Fibroblast of gingiva (primary cell): ENCODE data around the gene RPRD1B.

ENCODE experiments used
- DNase-seq: peaks from one replicate; pipeline ENCODE4 v3.0.0-alpha.2; 2011; ENCODE audit warnings: low read depth

Gene RPRD1B

GRCh38 chr20:38135651-38136420 is 102.3 kb downstream of the RPRD1B start:
- no peak for DNase-seq

DNA sequence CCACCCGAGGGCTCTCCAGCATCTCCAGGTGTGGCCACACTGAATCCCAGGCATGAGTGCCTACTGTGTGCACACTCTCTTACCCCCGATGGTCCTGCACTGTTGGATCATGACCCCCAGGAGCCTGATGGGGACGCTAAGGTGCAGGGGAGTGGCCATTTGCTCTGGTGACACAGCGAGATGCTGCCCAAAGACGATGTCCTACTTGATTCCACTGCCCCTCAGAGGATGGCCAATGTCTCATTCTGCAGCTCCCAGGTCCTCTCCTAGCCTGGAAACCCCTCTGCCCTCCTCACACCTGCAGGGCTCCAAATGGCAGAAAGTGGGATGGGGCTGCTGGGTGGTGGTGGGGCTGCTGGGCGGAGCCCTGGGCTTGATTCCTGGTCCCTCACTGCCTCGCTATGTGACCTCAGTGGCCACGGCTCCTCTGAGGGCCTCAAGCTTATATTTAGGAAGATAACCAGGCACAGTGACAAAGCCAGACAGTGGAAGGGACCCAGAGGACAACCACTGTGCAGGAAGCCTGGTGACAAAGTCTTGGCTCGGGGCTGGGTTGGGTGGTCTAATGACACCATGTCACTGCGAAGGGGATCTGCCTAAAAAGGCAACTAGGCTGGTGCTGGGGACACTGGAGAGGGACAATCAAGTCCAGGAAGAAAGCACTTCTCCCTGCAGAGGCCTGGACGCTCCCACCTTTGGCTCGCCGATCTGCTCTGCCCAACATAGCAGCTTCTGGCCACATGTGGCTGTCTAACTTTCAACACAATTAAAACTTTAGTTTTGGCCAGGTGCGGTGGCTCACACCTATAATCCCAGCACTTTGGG is 103.1 kb downstream of the RPRD1B start:
- DNase-seq: no peak

DNA sequence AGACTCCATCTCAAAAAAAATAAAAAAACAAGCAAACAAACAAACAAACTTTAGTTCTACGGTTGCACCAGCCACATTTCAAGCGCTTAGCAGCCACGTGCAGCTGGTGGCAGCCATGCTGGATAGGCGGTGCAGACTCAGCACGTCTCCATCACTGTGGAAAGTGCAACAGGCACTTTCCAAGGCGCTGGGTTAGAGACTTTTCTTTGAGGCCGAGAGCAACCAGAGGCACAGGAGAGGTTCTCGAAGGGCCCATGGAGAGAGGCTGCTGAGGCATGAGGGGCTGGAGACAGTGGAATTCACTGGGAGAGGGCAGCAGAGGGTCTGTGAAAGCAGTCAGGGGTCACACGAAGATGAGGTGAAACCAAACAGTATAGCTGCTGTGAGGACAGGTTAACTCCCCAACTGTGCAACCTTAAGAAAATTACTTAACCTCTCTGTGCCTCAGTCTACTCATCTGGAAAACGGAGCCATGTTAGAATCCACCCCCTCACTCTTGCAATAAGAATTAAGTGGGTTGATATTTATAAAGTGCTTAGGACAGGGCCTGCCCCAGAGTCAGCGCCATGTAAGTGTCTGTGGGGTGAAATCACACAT is 104.0 kb downstream of the RPRD1B start:
- DNase-seq: no peak

DNA sequence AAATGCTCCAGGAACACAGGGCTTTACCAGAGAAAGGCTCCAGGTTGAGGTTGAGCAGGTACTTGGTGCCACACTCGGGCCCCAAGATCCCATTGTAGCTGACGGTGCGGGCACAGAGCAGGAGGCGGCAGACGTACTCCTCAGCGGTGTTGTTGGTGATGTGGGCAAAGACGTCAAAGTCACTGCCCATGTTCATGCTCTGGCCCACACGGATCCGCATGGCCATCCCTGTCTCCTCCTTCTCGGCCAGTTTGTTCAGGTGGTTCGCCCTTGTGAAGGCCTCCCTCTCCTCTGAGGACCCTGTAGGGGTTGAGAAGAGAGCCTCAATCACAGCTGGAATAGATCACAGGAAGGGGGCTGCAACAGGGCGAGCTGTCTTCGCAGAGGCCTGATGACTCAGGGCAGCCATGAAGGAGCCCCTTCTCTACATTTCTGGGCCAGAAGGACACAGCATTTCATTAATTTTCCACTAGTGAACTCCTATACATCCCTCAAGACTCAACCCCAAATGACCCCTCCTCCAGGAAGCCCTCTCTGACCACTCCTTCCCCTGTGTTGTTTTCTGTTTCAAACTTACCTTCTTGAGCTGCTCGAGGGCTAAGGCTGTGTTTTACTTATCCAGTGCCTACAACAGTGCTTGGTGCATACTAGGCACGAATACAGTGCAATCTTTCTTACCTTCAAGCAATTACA is 104.7 kb downstream of the RPRD1B start:
- no peak for DNase-seq

DNA sequence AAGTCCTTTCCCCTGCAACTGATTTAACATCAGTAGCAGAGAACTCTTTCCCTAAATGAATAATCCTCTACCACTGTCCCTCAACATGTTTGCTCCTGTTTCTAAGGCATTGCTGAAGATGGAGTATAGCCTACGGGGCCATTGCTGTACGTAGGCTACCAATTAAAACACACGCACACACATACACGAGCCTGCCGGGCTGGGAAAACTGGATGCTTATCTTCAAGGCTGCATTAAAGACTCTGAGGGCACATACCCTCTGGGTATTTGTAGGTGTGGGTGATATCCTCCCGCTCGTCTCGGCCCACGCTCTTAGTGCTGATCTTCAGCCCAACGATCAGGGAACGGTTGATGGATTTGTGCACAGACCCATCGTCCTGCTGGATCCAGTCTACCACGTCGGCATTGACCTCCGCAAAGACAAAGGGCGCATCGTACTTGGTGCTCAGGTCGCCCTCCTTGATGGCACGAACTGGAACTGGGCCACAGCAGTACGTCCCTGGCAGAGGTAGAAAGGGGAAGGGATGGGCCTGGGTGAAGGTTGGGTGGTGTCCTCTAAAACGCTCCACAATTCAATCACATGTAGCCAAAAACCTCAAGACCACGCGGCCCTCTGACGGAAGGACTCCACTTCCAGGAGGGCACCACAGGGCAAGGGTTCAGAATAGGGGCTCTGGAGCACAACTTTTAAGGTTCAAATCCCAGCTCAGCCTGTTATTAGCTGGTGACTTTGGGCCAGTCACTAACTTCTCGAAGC is 105.8 kb downstream of the RPRD1B start:
- DNase-seq: no peak

DNA sequence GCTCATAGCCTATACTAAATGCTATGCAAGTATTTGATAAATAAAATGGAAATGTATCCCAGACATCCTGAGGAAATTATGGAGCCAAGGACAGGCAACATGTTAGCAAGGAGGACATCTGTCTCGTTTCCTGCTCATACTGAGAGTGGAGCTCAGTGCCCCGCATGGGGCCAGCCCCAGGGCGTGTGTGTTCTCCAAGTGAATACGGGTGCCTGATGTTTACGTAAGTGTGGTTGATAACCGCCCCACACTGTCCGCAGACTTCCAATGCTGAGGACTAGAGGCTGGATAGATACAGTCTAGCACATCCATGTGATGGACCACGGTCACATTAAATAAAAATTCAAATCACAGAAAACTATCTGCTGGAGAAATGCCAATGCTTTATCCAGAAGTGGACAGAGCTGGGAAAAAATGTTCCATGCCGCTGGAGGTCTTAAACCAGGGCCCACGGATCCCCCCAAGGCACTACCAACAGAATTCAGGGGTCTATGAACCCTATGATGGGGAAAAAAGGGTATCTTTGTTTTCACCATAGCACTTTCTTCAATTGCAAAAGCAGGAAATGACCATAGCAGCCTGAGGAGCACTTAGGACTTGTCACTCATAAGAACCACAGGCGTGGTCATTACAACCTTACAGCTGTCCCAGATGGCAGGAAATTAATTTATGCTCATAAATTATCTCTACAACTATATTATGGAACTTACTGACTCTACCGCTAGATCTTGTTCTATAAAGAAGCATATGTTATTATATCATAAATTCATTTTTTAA is 106.6 kb downstream of the RPRD1B start:
- no peak for DNase-seq

DNA sequence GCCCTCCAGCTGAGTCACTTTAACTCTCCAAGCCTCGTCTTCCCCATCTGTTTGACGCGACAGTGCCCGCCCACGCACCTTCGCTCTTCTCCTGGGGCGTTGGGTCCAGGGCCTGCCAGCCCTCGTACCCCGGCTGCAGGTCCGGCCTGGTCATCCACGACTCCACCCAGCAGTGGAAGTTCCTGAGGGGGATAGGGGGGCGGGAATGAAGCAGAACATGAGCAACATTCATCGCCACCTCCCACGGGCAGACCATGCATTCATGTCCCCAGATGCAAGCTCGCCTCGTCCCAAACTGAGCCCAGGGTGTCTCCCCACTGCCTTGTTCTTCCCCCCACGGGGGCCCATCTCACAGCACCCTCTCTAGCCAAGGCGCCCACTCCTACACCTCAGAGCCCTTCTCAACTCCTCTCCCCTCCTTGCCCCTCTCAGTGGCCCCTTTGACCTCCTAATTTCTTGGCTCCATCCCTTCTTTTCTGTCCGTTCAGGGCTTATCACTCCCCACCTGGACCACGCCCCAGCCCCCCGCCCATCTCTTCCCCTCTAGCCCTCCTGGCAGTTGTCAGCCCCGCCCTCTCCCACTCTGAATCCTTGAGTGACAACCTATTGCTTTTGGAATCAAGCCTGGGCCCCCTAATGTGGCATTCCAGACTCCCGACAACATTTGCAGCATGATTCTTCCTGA is 107.8 kb downstream of the RPRD1B start:
- no peak for DNase-seq
